ENCODE measurements around the gene TBPL1. TPM values are rescaled to one million over a fixed set of nuclear protein-coding genes. Genes with fewer than 3 reads are reported as not detected.
"Not testable (repeated sequence)": the region's sequence is repeated elsewhere in the genome, so short reads cannot be mapped to it uniquely, and the experiment has no call there.

Gene TBPL1
- total RNA-seq, 1 donor from 2014 or later: 40.5 TPM

DNA sequence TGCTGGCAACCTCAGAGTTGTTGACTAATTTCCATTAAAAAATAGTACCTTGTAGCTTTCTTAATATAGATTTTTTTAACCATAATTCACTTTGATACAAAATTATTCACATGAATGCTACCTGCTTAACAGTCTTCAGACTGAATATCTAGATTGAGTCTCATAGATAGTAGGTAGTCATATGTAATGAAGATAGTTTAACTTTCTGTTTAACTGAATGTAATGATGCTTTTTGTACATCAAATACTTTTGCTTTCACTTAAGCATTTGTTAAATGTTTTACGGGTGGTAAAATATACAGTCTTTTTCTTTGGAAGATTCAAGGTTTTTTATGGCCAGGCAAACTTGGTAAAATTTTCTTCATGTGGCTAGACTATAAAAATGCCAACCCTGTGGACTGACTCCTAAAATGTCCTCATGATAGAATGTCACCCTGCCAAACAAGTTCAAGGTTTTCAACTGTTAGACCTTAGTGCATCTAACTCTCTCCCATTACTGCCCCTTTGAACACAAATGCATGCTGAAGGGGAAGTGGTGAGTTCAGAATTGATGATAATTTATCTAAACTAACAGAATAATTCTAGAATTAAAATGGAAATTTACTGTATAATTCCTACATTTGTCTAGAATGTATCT, 16.4 kb downstream of the TBPL1 start:
- H3K36me3 Mint-ChIP-seq (ENCODE audit: low read depth): peaks cover 2% of the 10 kb centered on the region
- intact Hi-C loops (cut with micrococcal nuclease): no loop called here
- no peak overlapping the region for H3K27ac Mint-ChIP-seq
- H3K27me3 Mint-ChIP-seq (ENCODE audit: insufficient read depth): no peaks in the 10 kb centered on the region
- no peak for DNase-seq (ENCODE audit: low spot score)
- no peaks in the 10 kb centered on the region for H3K9me3 Mint-ChIP-seq
- peaks cover 32% of the 10 kb centered on the region for H3K4me1 Mint-ChIP-seq (ENCODE audit: low read depth)
- H3K4me3 Mint-ChIP-seq: peak overlapping the region; percentile 9

DNA sequence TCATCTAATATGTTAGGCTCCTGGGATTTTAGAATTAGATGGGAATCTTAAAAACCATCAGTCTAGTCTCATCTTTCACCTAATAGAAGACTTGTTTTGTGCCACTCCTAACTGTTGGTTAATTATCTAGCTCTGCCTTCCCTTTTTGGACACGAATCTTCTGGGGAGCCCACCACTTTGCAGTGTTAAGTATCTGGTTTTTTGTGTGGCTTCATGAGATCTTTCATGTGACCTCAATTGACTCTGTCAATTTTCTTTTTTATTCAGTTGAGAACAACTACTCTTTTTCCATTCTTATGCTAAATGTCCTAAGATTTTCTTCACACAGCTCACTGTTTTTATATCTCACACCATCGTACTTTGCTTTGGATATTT, 16.9 kb downstream of the TBPL1 start:
- H3K27ac Mint-ChIP-seq: no peak overlapping the region
- no peak overlapping the region for H3K4me3 Mint-ChIP-seq
- peaks cover 32% of the 10 kb centered on the region for H3K4me1 Mint-ChIP-seq (ENCODE audit: low read depth)
- intact Hi-C loops (cut with micrococcal nuclease): no loop called here
- DNase-seq (ENCODE audit: low spot score): no peak
- H3K9me3 Mint-ChIP-seq: no peaks in the 10 kb centered on the region
- H3K36me3 Mint-ChIP-seq (ENCODE audit: low read depth): peaks cover 2% of the 10 kb centered on the region
- H3K27me3 Mint-ChIP-seq (ENCODE audit: insufficient read depth): no peaks in the 10 kb centered on the region

DNA sequence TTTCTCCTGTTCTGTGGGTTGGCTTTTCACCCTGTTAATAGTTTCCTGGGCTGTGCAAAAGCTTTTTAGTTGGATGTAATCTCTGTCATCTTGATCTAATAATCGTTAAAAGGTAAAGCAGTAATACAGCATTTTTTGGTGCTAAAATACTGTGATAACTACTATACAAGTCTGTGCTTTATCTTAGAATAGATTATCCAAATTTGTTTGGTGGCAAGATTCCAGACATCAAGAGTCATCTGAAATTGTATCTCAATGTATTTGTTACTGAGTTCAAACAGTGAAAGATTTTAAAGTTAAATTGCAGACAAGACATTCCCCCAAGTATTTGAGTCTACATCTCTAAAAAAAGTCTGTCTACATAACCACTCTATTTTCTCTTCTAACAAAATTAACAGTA, 18.8 kb downstream of the TBPL1 start:
- H3K9me3 Mint-ChIP-seq: no peaks in the 10 kb centered on the region
- peaks cover 2% of the 10 kb centered on the region for H3K36me3 Mint-ChIP-seq (ENCODE audit: low read depth)
- intact Hi-C loops (cut with micrococcal nuclease): loop anchor here (2.0 kb wide), 1 partner anchor 15 kb away; no protein-coding TSS in a partner anchor
- no peak overlapping the region for H3K4me3 Mint-ChIP-seq
- H3K27me3 Mint-ChIP-seq (ENCODE audit: insufficient read depth): no peaks in the 10 kb centered on the region
- no peak for DNase-seq (ENCODE audit: low spot score)
- no peak overlapping the region for H3K27ac Mint-ChIP-seq
- H3K4me1 Mint-ChIP-seq (ENCODE audit: low read depth): peaks cover 20% of the 10 kb centered on the region

DNA sequence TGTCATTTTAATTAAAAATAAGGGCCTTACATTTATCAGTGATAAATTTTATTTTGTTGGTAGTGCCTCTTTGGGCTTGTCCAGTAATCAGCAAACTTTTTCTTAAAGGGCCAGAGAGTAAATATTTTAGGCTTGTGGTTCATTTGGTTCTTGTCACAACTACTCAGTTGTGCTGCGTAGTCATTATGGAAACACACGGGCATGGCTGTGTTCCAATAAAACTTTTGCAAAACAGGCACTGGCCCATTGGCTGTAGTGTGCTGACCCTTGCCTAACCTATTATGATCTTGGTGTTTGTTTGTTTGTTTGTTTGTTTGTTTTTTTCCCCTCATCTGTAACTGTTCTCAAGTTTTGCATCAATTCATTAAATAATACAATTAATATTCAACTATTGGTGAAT, 19.4 kb downstream of the TBPL1 start:
- peaks cover 2% of the 10 kb centered on the region for H3K36me3 Mint-ChIP-seq (ENCODE audit: low read depth)
- DNase-seq (ENCODE audit: low spot score): no peak
- H3K27ac Mint-ChIP-seq: no peak overlapping the region
- no peaks in the 10 kb centered on the region for H3K27me3 Mint-ChIP-seq (ENCODE audit: insufficient read depth)
- intact Hi-C loops (cut with micrococcal nuclease): loop anchor here (2.0 kb wide), 1 partner anchor 14 kb away; no protein-coding TSS in a partner anchor
- no peaks in the 10 kb centered on the region for H3K9me3 Mint-ChIP-seq
- H3K4me1 Mint-ChIP-seq (ENCODE audit: low read depth): peaks cover 17% of the 10 kb centered on the region
- no peak overlapping the region for H3K4me3 Mint-ChIP-seq

DNA sequence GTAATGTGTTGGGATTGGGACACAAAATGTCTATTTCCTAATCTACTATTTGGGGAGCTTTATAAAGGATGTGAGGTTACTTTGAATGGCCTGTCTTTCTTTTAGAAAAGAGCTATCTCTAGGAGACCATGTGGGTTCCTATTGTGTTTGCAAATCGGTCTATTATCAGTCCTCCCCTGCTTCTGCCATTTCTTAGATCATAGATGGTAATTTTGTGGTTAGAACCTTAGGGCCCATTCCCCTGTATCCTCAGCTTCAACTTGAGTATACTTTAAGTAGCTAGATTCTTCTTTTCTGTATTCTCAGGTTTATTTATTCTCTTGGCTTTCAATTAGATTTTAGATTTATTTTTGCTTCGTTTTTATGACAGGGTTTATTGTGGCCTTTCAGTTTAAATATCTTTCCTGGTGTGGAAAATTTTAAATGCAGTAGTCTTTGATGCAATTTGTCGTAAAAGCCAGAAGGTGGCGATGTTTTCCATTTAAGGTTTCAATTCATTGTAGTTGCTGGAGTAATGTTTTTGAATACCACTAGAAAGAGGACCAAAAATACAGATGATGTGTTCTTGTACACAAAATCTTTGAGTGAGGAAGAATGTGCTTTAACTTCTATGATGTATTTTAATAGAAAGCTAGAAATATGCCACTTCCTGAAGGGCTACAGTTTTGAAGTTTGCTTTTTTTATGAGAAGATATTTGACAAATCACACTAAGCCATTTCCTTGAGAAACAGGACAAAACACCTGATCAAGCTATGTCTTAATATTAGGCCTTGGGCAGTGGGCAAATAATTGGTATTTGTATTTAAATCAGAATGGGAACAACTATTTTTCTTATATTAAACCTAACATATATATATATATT, 20.3 kb downstream of the TBPL1 start:
- no peaks in the 10 kb centered on the region for H3K27me3 Mint-ChIP-seq (ENCODE audit: insufficient read depth)
- no peak overlapping the region for H3K4me3 Mint-ChIP-seq
- H3K36me3 Mint-ChIP-seq (ENCODE audit: low read depth): peaks cover 2% of the 10 kb centered on the region
- no peaks in the 10 kb centered on the region for H3K9me3 Mint-ChIP-seq
- H3K4me1 Mint-ChIP-seq (ENCODE audit: low read depth): peaks cover 17% of the 10 kb centered on the region
- H3K27ac Mint-ChIP-seq: no peak overlapping the region
- no peak for DNase-seq (ENCODE audit: low spot score)
- intact Hi-C loops (cut with micrococcal nuclease): loop anchor here (1.0 to 2.0 kb wide), 6 partner anchors 13 to 124 kb away; partner anchors contain the start of genes SLC2A12 and TBPL1

DNA sequence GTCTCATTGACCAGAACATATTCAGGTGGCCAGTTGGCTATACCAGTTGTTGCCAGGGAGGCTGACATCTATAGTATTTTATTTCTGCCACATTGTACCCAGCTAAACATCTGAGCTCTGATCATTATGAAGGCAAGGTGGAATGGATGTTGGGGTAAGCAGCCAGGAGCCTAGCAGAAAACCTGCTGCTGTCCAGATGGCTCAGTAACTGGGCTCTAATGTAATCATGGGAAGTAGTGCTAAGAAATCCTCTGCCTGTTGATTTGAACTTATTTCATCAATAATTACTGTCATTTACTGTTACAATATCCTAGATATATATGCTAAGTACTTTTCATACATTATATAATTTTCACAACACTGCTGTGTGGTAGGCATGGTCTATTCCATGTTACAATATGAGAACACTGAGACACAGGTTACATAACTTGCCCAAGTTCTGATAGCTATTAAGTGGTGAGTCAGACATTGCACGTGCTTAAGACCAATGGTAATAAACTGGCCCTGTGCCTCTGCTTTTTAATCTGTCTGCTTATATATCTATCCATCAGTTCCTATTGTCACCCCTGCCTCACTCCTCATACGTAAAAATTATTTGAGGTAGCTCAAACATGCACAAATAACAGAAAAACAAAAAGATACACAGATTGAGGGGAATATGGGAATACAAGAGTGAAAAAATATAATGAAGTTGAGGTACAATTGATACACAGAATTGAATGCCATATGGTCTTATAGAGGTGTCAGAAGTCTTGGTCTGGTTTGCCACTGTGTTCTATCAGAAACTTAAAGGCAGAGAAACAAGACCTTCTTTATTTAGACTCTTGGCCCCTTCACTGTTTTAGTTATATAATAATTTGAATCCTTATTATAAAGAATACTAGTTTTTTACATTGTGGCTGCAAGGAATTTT, 25.2 kb downstream of the TBPL1 start:
- Mint-ChIP-seq H3K4me1 (ENCODE audit: low read depth) (peaks cover 16% of the 10 kb centered on the region), H3K4me3 (no peak overlapping the region), H3K27me3 (ENCODE audit: insufficient read depth) (no peaks in the 10 kb centered on the region), H3K36me3 (ENCODE audit: low read depth) (peaks cover 14% of the 10 kb centered on the region), H3K27ac (no peak overlapping the region), H3K9me3 (no peaks in the 10 kb centered on the region)
- intact Hi-C loops (cut with micrococcal nuclease): no loop called here
- no peak for DNase-seq (ENCODE audit: low spot score)

DNA sequence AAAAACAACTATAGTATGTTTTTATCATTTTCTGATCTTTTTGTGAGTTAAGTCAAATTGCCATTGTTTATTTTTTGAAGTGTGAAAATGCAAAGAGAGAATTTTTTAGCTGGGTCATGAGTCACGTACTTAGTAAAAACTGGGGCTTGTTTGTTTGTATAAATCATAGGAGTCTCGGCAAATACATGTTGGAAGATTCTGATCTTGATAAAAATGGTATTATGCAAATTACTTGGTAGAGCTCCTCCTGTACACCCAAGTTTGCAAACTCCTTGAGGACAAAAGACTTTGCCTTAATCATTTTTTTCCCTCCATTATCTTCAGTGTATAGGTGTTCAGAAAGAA, 25.8 kb downstream of the TBPL1 start:
- no peak for DNase-seq (ENCODE audit: low spot score)
- H3K9me3 Mint-ChIP-seq: no peaks in the 10 kb centered on the region
- no peak overlapping the region for H3K27ac Mint-ChIP-seq
- H3K4me3 Mint-ChIP-seq: no peak overlapping the region
- intact Hi-C loops (cut with micrococcal nuclease): no loop called here
- peaks cover 18% of the 10 kb centered on the region for H3K4me1 Mint-ChIP-seq (ENCODE audit: low read depth)
- H3K27me3 Mint-ChIP-seq (ENCODE audit: insufficient read depth): no peaks in the 10 kb centered on the region
- peaks cover 19% of the 10 kb centered on the region for H3K36me3 Mint-ChIP-seq (ENCODE audit: low read depth)

DNA sequence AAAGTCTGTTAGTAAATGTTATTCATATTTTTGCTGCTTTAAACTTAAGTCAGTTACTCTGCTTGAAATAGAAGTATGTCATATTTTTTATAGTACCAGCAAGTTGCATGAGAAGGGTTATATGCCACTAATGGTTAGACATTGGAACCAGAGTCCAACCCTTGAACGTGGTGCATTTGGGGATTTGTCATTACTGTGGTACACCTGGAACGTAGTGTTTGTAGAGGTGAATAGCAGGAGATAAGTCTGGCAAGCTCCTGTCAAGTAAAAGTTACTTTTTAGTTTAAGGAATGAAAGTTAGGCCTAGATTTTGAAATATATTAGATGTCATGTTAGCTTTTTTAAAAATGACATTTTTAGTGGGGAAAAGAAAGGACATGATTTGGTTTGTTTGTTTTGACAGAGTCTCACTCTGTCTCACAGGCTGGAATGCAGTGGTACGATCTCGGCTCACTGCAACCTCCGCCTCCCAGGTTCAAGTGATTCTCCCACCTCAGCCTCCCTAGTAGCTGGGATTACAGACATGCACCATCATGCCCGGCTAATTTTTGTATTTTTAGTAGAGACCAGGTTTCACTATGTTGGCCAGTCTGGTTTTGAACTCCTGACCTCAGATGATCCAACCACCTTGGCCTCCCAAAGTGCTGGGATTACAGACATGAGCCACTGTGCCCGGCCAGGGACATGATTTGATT, 26.4 kb downstream of the TBPL1 start:
- DNase-seq (ENCODE audit: low spot score); H3K27ac Mint-ChIP-seq; intact Hi-C loops (cut with micrococcal nuclease); H3K27me3 Mint-ChIP-seq (ENCODE audit: insufficient read depth); H3K9me3 Mint-ChIP-seq; H3K4me3 Mint-ChIP-seq: not testable (repeated sequence)
- Mint-ChIP-seq H3K36me3 (ENCODE audit: low read depth) (peaks cover 19% of the 10 kb centered on the region), H3K4me1 (ENCODE audit: low read depth) (peaks cover 19% of the 10 kb centered on the region)

DNA sequence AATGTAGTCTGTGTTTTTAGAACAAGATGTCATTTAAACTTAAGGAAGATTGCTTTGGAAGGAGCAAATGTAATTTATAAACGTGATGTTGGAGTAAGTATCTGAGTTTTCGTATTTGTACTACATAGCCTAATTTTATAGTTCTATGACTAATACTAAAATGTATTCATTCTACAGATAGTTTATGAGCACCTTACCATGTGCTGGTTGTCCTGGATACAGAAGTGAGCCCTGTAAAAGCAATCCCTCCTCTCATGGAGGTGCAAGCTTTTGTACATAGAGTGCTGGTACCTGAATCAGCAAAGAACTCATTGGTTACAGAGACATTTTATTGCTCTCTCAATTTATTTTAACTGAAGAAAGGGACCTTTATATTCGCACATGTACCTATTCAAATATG, 27.1 kb downstream of the TBPL1 start:
- H3K4me1 Mint-ChIP-seq (ENCODE audit: low read depth): peaks cover 19% of the 10 kb centered on the region
- H3K27me3 Mint-ChIP-seq (ENCODE audit: insufficient read depth): no peaks in the 10 kb centered on the region
- peaks cover 23% of the 10 kb centered on the region for H3K36me3 Mint-ChIP-seq (ENCODE audit: low read depth)
- DNase-seq (ENCODE audit: low spot score): no peak
- no peaks in the 10 kb centered on the region for H3K9me3 Mint-ChIP-seq
- intact Hi-C loops (cut with micrococcal nuclease): no loop called here
- no peak overlapping the region for H3K4me3 Mint-ChIP-seq
- H3K27ac Mint-ChIP-seq: no peak overlapping the region

DNA sequence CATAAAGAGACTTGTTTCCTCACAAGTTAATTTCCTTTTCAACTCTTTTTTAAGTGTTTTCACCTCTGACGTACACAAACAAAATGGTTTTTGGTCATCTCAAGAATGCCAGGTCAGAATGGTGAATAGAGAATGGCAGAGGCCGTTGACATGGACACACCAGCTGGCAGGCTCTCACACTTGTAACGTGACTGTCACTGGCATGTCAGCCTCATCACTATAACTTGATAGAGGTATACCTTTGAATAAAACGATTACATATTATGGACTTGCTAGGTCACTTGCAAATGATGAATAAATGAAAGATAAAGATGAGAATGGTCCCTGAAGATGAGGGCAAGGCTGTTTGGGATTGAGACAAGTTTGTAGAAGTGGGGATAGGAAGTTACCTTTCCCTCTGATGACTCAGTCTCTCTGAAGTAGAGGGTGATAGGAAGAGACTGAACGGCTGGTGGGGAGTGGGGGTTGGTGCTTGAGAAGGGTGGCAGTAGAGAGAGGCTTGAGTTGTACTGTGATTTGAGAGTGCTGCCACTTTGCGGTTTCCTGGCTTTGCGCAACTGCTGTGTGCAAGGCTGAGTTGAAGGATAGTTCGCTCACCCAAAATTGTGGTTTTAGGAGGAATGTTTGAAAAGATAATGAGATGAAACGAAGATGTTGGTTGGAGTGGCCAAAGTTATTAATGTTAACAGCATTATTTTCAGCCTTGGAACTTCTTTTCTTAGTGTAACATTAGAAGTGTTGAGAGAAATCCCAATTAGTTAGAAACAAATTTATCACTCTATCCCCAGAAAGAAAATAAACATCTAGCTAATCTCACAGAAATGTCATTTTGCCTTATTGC, 30.3 kb downstream of the TBPL1 start:
- peak; percentile 22 for DNase-seq (ENCODE audit: low spot score)
- Mint-ChIP-seq H3K36me3 (ENCODE audit: low read depth) (peaks cover 33% of the 10 kb centered on the region), H3K9me3 (no peaks in the 10 kb centered on the region), H3K4me3 (no peak overlapping the region), H3K27ac (peak overlapping the region; percentile 19), H3K4me1 (ENCODE audit: low read depth) (peaks cover 37% of the 10 kb centered on the region), H3K27me3 (ENCODE audit: insufficient read depth) (no peaks in the 10 kb centered on the region)
- intact Hi-C loops (cut with micrococcal nuclease): loop anchor here (2.0 kb wide), 1 partner anchor 31 kb away; the partner anchor contains the start of gene TBPL1

DNA sequence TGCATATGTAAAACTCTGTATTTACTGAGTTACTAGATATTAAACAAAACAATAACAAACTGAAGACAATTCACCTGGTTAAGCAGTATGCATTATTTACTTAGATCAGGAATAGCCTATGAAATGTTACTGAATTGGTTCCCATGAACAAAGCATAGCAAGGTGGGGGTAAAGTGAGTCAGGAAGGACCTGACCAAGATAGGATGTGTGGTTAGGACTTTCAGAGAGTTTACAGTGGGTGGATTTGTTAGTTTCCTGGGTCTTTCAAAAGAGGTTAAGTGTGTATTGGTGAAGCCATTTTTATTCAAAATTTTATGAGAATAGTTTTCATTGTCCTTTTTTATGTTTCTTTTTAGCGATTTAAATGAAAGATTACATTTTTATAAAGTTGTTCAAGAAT, 32.9 kb downstream of the TBPL1 start:
- Mint-ChIP-seq H3K27ac (no peak overlapping the region), H3K36me3 (ENCODE audit: low read depth) (peaks cover 37% of the 10 kb centered on the region), H3K4me3 (no peak overlapping the region), H3K9me3 (no peaks in the 10 kb centered on the region), H3K4me1 (ENCODE audit: low read depth) (peaks cover 37% of the 10 kb centered on the region), H3K27me3 (ENCODE audit: insufficient read depth) (no peaks in the 10 kb centered on the region)
- intact Hi-C loops (cut with micrococcal nuclease): loop anchor here (2.0 kb wide), 1 partner anchor 13 kb away; no protein-coding TSS in a partner anchor
- no peak for DNase-seq (ENCODE audit: low spot score)
